Mucosa of rectum (tissue), 2 donors: ENCODE data around the gene TADA2A.

ENCODE experiments used
- H3K27ac ChIP-seq, 2 donors: one replicate each; pipeline ENCODE4 v1.7.0; 2013; ENCODE audit warnings: inconsistent platforms in 2 of 2, low read depth in 2 of 2, low read length in 2 of 2
- H3K27me3 ChIP-seq, 2 donors: one replicate each; pipeline ENCODE4 v1.7.0; 2013; ENCODE audit warnings: low read length in 2 of 2; ENCODE audit not compliant: control insufficient read depth in 2 of 2, insufficient read depth in 2 of 2
- H3K36me3 ChIP-seq, 2 donors: one replicate each; pipeline ENCODE4 v1.7.0; 2013; ENCODE audit warnings: low read length in 2 of 2; ENCODE audit not compliant: control insufficient read depth in 2 of 2, insufficient read depth in 2 of 2
- H3K4me1 ChIP-seq, 2 donors: one replicate each; pipeline ENCODE4 v1.7.0; 2013; ENCODE audit warnings: low read length in 2 of 2, mild to moderate bottlenecking in 1 of 2; ENCODE audit not compliant: control insufficient read depth in 2 of 2, insufficient read depth in 2 of 2
- H3K4me3 ChIP-seq, 2 donors: one replicate each; pipeline ENCODE4 v1.7.0; 2013; ENCODE audit warnings: low read length in 2 of 2
- H3K9ac ChIP-seq, 2 donors: one replicate each; pipeline ENCODE4 v1.7.0; 2013; ENCODE audit warnings: low read length in 2 of 2, low read depth in 1 of 2, mild to moderate bottlenecking in 1 of 2
- H3K9me3 ChIP-seq, 2 donors: one replicate each; pipeline ENCODE4 v1.7.0; 2013; ENCODE audit warnings: low read length in 2 of 2; ENCODE audit not compliant: control insufficient read depth in 2 of 2
- donor health status: healthy.
- donor health status: Normal muscosa, but diverticular disease.

Gene TADA2A

DNA sequence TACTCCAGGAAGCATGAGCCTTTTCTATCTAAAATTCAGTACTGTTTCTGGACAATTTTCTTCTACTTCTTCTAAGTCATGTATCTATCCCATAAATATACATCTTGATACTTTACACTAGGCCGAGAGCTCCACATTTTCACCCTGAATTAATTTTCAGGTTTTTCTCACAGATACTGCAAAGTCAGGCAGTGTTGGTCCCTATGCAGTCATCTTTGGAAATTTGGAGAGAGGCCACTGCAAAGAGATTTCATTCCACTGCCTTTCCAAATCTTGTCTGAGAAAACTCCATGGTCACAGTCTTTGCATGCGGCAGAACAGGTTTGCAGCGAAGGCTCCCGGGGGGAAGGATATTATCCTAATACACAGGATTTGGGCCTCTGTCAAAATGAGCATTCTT, 111.2 kb downstream of the TADA2A start:
- Histone ChIP-seq H3K9me3 (no peaks in the 10 kb centered on the region), H3K4me3 (no peak overlapping the region), H3K4me1 (no peaks in the 10 kb centered on the region), H3K9ac (no peak overlapping the region), H3K27ac (no peak overlapping the region), H3K36me3 (peaks cover 51% of the 10 kb centered on the region in 2 donors), H3K27me3 (no peaks in the 10 kb centered on the region)

DNA sequence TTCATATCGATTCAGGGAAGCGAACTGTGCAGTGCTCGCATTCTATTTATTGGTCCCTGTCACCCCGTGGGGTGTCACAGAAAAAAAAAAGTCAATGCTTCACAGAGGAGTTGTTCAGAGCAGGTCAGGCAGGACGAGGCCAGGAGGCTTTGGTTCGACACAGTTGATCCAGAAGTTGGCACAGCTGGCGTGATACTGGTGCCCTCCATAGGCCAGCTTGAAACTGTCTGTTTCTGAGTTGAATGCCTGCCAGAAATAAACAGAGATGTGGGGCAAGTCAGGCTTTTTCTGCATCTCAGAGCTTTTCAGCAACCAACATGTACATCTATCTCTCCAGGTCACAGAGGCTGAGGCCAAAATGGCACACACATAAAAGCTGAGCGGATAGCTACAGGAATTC, 112.1 kb downstream of the TADA2A start:
- H3K27ac ChIP-seq, result no peak overlapping the region
- no peaks in the 10 kb centered on the region for H3K9me3 ChIP-seq
- no peaks in the 10 kb centered on the region for H3K27me3 ChIP-seq
- H3K4me3 ChIP-seq, result no peak overlapping the region
- no peak overlapping the region for H3K9ac ChIP-seq
- H3K36me3 ChIP-seq, result peaks cover 50 to 53% of the 10 kb centered on the region in 2 donors
- H3K4me1 ChIP-seq, result no peaks in the 10 kb centered on the region

DNA sequence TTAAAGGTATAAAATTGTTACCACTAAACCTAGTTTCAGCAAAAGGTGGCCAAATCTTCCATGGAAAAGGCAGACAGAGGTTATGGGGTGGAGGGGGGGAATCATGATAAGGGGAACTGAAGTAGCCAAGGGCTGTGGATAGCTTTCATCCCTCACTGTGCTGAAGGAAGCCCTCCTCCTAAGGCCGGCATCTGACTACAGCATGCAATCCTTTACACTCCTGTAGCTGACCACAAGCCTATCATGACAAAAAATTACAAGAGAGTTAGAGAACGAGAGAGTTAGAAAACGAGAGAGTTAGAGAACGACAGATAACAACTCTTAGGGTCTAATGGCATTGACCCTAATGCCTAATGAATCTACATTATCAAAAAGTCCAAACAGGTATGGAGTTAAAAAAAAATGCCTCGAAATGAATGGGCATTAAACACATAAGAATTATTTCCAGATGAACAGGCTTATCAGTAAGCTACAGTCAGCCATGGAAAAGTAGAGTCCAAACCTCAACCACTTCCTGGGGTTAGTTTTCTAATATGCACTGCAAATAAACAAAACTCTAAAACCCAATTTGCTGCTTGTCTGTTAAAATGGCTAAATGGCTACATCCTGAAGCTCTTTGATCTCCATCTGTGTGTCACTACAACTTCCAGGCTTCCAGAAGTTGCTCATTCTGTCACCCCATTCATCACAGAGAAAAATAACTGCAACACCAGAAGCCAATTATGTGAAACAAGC, 112.7 kb downstream of the TADA2A start:
- no peak overlapping the region for H3K9ac ChIP-seq
- H3K27me3 ChIP-seq, result no peaks in the 10 kb centered on the region
- H3K4me1 ChIP-seq, result no peaks in the 10 kb centered on the region
- peaks cover 53 to 58% of the 10 kb centered on the region in 2 donors for H3K36me3 ChIP-seq
- H3K9me3 ChIP-seq, result no peaks in the 10 kb centered on the region
- H3K4me3 ChIP-seq, result no peak overlapping the region
- no peak overlapping the region for H3K27ac ChIP-seq

- H3K4me3 ChIP-seq, result no peak overlapping the region
- H3K27me3 ChIP-seq, result no peaks in the 10 kb centered on the region
- H3K36me3 ChIP-seq, result peaks cover 53 to 61% of the 10 kb centered on the region in 2 donors
- H3K27ac ChIP-seq, result no peak overlapping the region
- H3K9me3 ChIP-seq, result no peaks in the 10 kb centered on the region
- no peak overlapping the region for H3K9ac ChIP-seq
- H3K4me1 ChIP-seq, result no peaks in the 10 kb centered on the region
Observed at GRCh38 chr17:37520174-37520573, 113.5 kb downstream of the TADA2A start.

DNA sequence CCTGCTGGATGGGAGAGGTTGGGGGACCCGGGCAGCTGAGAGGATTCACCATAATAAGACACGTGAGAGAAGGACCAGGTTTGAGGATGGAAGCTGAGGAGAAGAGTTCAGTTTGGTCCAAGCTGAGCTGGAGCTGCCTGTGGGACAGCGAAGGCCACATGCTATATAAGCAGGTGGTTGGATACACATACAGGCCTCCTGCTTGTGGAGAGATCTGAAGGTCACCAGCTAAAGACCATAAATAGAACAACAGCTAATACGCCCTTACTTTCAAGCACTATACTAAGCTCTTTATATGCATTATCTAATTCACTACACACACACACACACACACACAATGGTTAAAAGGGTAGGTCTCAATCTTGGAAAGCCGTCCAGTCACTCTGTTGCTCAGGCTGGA, 115.1 kb downstream of the TADA2A start:
- no peak overlapping the region for H3K27ac ChIP-seq
- no peaks in the 10 kb centered on the region for H3K9me3 ChIP-seq
- H3K9ac ChIP-seq, result no peak overlapping the region

DNA sequence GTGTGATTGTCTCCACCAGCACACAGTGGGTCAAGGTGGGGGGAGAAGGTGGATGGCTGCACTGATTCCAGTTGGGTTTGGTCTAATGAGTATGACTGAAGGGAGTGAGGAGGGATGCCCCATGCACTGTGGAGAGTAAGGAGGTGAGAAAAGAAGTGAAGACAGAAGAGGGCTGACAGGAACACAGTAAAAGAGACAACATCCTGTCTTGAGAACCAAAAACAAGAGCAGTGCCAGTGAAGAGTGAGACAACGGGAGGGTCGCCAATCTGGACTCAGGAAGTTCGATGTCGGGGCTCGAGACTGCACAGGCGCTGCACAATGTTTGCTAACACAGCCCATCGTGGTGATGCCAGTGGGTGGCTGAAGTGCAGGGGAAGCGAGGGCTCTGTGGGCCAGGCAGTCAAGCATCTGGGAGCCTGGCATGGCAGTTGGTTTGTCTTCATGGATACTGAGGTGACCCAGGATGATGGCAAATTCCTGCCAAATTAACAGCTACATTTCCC, 117.1 kb downstream of the TADA2A start:
- Histone ChIP-seq H3K9me3 (no peaks in the 10 kb centered on the region), H3K4me1 (no peaks in the 10 kb centered on the region), H3K27me3 (no peaks in the 10 kb centered on the region), H3K4me3 (no peak overlapping the region), H3K27ac (no peak overlapping the region), H3K9ac (no peak overlapping the region), H3K36me3 (peaks cover 55 to 67% of the 10 kb centered on the region in 2 donors)

More for the DNA sequence above, 115.1 kb downstream of the TADA2A start:
- Histone ChIP-seq H3K36me3 (peaks cover 58 to 71% of the 10 kb centered on the region in 2 donors), H3K4me3 (no peak overlapping the region), H3K4me1 (no peaks in the 10 kb centered on the region), H3K27me3 (no peaks in the 10 kb centered on the region)

- H3K4me3 ChIP-seq, result no peak overlapping the region
- H3K36me3 ChIP-seq, result peaks cover 55 to 76% of the 10 kb centered on the region in 2 donors
- no peak overlapping the region for H3K9ac ChIP-seq
- no peaks in the 10 kb centered on the region for H3K4me1 ChIP-seq
- H3K27ac ChIP-seq, result no peak overlapping the region
- H3K27me3 ChIP-seq, result no peaks in the 10 kb centered on the region
- no peaks in the 10 kb centered on the region for H3K9me3 ChIP-seq
Observed at GRCh38 chr17:37527249-37527851, 120.7 kb downstream of the TADA2A start.
